Epithelial cell of proximal tubule (primary cell): Measurements from ENCODE around the gene CWC27. TPM values are rescaled to one million over a fixed set of nuclear protein-coding genes. Genes with fewer than 3 reads are reported as not detected.

Source experiments
- DNase-seq: peaks from one replicate; pipeline ENCODE4 v3.0.0-alpha.2; 2011; ENCODE audit warnings: low read depth
- H3K4me3 ChIP-seq: 2 replicates; pipeline ENCODE4 v1.5.1; 2011; ENCODE audit warnings: low read depth, mild to moderate bottlenecking, low read length
- total RNA-seq: library from RNA; depleted of rRNA; stranded (reverse); fragments of >200 nt; gene quantifications from 2 replicates; pipeline ENCODE4 v1.2.3, GENCODE V29; 2015
- TF ChIP-seq, protein P1 (sequence below): conservative IDR thresholded peaks from 2 replicates; pipeline ENCODE4 v1.5.1; 2012; ENCODE audit warnings: low read depth, mild to moderate bottlenecking, low read length

Gene CWC27
- total RNA-seq, 1 donor from 2014 or later: 17.6 TPM

DNA sequence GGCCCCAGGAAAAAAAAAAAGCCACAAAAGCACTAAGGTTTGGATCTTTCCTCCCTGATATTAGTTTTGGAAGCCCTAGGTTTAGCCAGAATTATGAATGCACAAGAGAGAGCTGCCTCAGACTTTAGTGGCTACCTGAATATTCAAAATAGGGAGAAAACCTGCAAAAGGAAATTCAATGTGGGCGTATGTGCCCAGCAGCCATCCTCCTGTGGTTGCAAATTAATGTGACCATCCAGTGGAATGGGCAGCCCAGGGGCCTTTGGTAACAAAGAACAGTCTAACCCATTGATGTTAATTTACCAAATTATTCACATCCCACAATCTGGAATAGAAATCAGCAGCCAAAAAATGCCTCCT is 298.4 kb downstream of the CWC27 start:
- no peak overlapping the region for H3K4me3 ChIP-seq
- TF ChIP-seq, protein P1, sequence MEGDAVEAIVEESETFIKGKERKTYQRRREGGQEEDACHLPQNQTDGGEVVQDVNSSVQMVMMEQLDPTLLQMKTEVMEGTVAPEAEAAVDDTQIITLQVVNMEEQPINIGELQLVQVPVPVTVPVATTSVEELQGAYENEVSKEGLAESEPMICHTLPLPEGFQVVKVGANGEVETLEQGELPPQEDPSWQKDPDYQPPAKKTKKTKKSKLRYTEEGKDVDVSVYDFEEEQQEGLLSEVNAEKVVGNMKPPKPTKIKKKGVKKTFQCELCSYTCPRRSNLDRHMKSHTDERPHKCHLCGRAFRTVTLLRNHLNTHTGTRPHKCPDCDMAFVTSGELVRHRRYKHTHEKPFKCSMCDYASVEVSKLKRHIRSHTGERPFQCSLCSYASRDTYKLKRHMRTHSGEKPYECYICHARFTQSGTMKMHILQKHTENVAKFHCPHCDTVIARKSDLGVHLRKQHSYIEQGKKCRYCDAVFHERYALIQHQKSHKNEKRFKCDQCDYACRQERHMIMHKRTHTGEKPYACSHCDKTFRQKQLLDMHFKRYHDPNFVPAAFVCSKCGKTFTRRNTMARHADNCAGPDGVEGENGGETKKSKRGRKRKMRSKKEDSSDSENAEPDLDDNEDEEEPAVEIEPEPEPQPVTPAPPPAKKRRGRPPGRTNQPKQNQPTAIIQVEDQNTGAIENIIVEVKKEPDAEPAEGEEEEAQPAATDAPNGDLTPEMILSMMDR: no peak
- no peak for DNase-seq

Other genes starting within 250 kb of the CWC27 start
- gene SHISAL2B, start 78.4 kb upstream of the CWC27 start, total RNA-seq: not detected in 2 replicates
- 5.9 and 6.2 TPM in 2 replicates for gene SREK1IP1, start 239 bp upstream of the CWC27 start, total RNA-seq